Measurements from ENCODE around the gene SCRN1. TPM values are rescaled to one million over a fixed set of nuclear protein-coding genes. Genes with fewer than 3 reads are reported as not detected.
A peak's percentile ranks its signal among the peaks of the same experiment; 100 is the strongest.

SCRN1 gene
- total RNA-seq, 1 experiment from 2014 or later: 37.9 TPM

DNA sequence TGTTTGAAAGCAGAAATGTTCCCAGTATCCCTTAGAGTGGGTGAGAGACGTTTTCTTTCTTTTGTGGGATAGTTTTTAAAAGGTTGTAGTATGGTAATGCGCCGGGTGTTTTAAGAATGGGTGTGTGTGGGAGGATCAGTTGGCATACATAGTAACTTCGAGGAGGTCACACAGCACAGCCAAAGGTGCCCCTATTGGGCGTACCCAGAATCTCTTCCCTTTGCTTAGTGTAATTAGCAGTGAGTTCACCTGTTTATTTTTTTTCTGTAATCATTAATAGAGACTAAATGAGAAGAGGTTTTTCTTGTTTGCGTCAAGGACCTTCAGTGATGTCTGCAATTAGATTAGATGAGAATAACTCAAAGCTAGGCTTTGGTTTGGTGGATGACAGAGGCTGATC is 40.1 kb upstream of the SCRN1 start:
- Histone ChIP-seq H3K27ac (ENCODE audit: low read length) (no peak overlapping the region), H3K9me3 (ENCODE audit: low read length) (no peaks in the 10 kb centered on the region), H3K79me2 (ENCODE audit: low read length) (peaks cover 62% of the 10 kb centered on the region), H4K20me1 (ENCODE audit: low read length) (peaks cover 3% of the 10 kb centered on the region; the same call in 1 of the 2 replicates), H3K4me1 (ENCODE audit: insufficient read depth, low read length) (peaks cover 35% of the 10 kb centered on the region), H2AFZ (ENCODE audit: low read length) (peak overlapping the region; percentile 87), H3K4me3 (ENCODE audit: low read length) (peak overlapping the region; percentile 84), H3K9ac (ENCODE audit: low read length) (peak overlapping the region; percentile 45; the same call in 1 of the 2 replicates), H3K27me3 (ENCODE audit: low read length) (no peaks in the 10 kb centered on the region), H3K4me2 (ENCODE audit: low read length) (peak overlapping the region; percentile 94), H3F3A (ENCODE audit: low read length, unreplicated experiment) (no peaks in the 10 kb centered on the region), H3K36me3 (ENCODE audit: low read depth, low read length) (no peaks in the 10 kb centered on the region), H3K9me2 (replicated peaks; ENCODE audit: low read length) (no peaks in the 10 kb centered on the region)
- BruUV-seq (replicated peaks): TSS peak; percentile 36
- no peak for ATAC-seq
- TF ChIP-seq, protein P1, sequence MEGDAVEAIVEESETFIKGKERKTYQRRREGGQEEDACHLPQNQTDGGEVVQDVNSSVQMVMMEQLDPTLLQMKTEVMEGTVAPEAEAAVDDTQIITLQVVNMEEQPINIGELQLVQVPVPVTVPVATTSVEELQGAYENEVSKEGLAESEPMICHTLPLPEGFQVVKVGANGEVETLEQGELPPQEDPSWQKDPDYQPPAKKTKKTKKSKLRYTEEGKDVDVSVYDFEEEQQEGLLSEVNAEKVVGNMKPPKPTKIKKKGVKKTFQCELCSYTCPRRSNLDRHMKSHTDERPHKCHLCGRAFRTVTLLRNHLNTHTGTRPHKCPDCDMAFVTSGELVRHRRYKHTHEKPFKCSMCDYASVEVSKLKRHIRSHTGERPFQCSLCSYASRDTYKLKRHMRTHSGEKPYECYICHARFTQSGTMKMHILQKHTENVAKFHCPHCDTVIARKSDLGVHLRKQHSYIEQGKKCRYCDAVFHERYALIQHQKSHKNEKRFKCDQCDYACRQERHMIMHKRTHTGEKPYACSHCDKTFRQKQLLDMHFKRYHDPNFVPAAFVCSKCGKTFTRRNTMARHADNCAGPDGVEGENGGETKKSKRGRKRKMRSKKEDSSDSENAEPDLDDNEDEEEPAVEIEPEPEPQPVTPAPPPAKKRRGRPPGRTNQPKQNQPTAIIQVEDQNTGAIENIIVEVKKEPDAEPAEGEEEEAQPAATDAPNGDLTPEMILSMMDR (conservative IDR thresholded peaks at IDR 0.05; ENCODE audit: low read depth, low read length): 0 out of 2 replicates have a peak, but pooled peaks have one; percentile 22
- TF ChIP-seq EZH2phosphoT487 (IDR thresholded peaks at IDR 0.05; ENCODE audit: borderline replicate concordance, low read length) (no peak), EZH2 (IDR thresholded peaks at IDR 0.05; ENCODE audit: low read length, unreplicated experiment) (no peak)
- intact Hi-C loops (cut with micrococcal nuclease): loop anchor here (1.0 to 5.0 kb wide), 3 partner anchors 33 to 143 kb away; no protein-coding TSS in a partner anchor
- CTCF ChIA-PET: interaction anchor here (0.7 kb wide), 1 partner anchor 45 kb away, joined by 3 read pairs; no protein-coding TSS in a partner anchor
- POLR2A ChIA-PET (ENCODE audit: unreplicated experiment): interaction anchor here (0.6 kb wide), 1 partner anchor 37 kb away, joined by 3 read pairs; no protein-coding TSS in a partner anchor
- no peak for DNase-seq

DNA sequence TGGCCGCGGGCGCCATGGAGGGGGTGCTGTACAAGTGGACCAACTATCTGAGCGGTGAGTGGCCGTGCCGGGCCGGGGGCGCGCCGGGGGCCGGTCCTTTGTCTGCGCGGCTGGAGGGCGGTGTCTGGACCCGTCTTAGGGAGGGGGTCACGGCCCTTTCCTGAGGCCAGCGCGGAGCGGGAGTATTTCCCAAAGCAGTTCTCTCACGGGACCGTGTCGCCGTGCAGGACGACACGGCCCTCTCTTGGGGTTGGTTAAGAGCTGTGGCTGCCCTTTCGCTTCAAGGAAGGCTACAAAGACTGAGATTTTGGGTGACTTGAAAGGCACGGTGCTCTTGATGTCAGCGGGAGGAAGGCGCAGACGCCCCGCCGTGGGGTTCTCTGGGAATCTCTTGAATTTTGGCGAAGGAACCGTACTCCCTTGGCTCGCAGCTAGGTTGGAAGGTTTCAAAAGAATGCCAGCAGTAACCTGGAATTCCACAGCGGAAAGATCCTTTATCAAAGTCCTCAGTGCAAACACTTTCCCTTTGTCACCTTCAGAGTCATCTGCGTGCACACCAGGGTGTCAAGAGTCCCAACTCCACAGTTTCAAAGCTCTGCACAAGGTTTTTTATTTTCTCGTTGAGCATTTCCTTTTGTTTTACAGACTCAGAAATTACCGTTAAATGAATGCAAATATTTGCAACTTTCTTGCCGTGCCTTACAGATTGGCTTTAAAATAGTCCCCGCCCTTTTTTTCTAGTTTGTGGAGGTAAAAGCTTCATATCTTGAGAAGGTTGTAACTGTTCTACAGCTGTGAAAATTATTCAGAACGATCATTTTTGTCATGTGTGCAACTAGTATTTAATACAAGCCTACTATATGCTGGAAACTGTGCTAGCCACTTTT is 39.4 kb upstream of the SCRN1 start:
- H3F3A ChIP-seq (ENCODE audit: low read length, unreplicated experiment): no peaks in the 10 kb centered on the region
- no peaks in the 10 kb centered on the region for H3K9me3 ChIP-seq (ENCODE audit: low read length)
- POLR2A ChIA-PET (ENCODE audit: unreplicated experiment): interaction anchor here (0.5 kb wide), 1 partner anchor 9 kb away, joined by 3 read pairs; no protein-coding TSS in a partner anchor
- DNase-seq: peak; percentile 32
- H3K4me2 ChIP-seq (ENCODE audit: low read length): peak overlapping the region; percentile 94
- ATAC-seq: peak; percentile 28
- H3K4me3 ChIP-seq (ENCODE audit: low read length): peak overlapping the region; percentile 84
- no peaks in the 10 kb centered on the region for H3K27me3 ChIP-seq (ENCODE audit: low read length)
- intact Hi-C loops (cut with micrococcal nuclease): loop anchor here (1.0 to 5.0 kb wide), 3 partner anchors 33 to 143 kb away; no protein-coding TSS in a partner anchor
- BruUV-seq (replicated peaks): no TSS peak
- peak overlapping the region; percentile 87 for H2AFZ ChIP-seq (ENCODE audit: low read length)
- peak overlapping the region; percentile 45 for H3K9ac ChIP-seq (ENCODE audit: low read length)
- H3K27ac ChIP-seq (ENCODE audit: low read length): no peak overlapping the region
- CTCF ChIA-PET: interaction anchor here (0.7 to 1.0 kb wide), 2 partner anchors 33 to 45 kb away, joined by 3 to 5 read pairs; no protein-coding TSS in a partner anchor
- H3K4me1 ChIP-seq (ENCODE audit: insufficient read depth, low read length): peaks cover 37% of the 10 kb centered on the region
- no peaks in the 10 kb centered on the region for H3K36me3 ChIP-seq (ENCODE audit: low read depth, low read length)
- TF ChIP-seq EZH2 (IDR thresholded peaks at IDR 0.05; ENCODE audit: low read length, unreplicated experiment) (no peak), EZH2phosphoT487 (IDR thresholded peaks at IDR 0.05; ENCODE audit: borderline replicate concordance, low read length) (no peak)
- TF ChIP-seq, protein P1 (conservative IDR thresholded peaks at IDR 0.05; ENCODE audit: low read depth, low read length): no peak
- H3K79me2 ChIP-seq (ENCODE audit: low read length): peaks cover 70% of the 10 kb centered on the region
- H3K9me2 ChIP-seq (replicated peaks; ENCODE audit: low read length): no peaks in the 10 kb centered on the region
- peaks cover 3% of the 10 kb centered on the region; the same call in 1 of the 2 replicates for H4K20me1 ChIP-seq (ENCODE audit: low read length)
